ENCODE measurements around the gene KLK14. TPM values are rescaled to one million over a fixed set of nuclear protein-coding genes. Genes with fewer than 3 reads are reported as not detected.

KLK14 gene
- total RNA-seq, 1 experiment from 2014 or later: not detected

DNA sequence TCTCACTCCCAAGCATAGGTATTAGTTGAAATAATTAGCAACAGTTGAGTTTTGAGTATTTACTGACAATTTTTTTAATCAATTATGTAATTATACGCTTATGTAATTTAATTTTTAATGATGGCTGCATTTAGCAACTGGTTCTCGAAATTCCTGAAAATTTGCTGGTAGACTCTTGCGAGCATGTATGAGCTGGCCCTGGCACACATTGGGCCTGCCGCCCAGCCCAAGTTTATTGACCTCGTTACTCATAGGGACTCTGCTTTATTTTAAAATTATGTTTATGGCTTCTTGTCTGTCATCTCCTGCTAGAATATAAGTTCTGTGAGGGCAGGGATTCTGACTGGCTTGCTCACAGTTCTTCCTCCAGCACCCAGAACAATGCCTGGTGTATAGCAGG is 6.7 kb downstream of the KLK14 start:
- H3K36me3 ChIP-seq: no peaks in the 10 kb centered on the region
- H3K4me3 ChIP-seq: no peak overlapping the region
- H3K27me3 ChIP-seq: no peaks in the 10 kb centered on the region
- DNase-seq: peak; percentile 60
- peaks cover 15% of the 10 kb centered on the region for H3K9me3 ChIP-seq

- Histone ChIP-seq H3K36me3 (no peaks in the 10 kb centered on the region), H3K27me3 (no peaks in the 10 kb centered on the region; the same call in 1 of the 2 replicates), H3K9me3 (peaks cover 15% of the 10 kb centered on the region), H3K4me3 (no peak overlapping the region)
- no peak for DNase-seq
These were observed 11.6 kb downstream of the KLK14 start for GRCh38 chr19:51071095-51071405.

GRCh38 chr19:51070334-51071094 is 12.2 kb downstream of the KLK14 start:
- DNase-seq: peak; percentile 39
- Histone ChIP-seq H3K36me3 (no peaks in the 10 kb centered on the region), H3K27me3 (no peaks in the 10 kb centered on the region; the same call in 1 of the 2 replicates), H3K4me3 (no peak overlapping the region), H3K9me3 (peaks cover 15% of the 10 kb centered on the region)

- Histone ChIP-seq H3K27me3 (no peaks in the 10 kb centered on the region; the same call in none of the 2 replicates), H3K4me3 (no peak overlapping the region), H3K36me3 (no peaks in the 10 kb centered on the region), H3K9me3 (no peaks in the 10 kb centered on the region)
- DNase-seq: no peak
These were observed 16.1 kb downstream of the KLK14 start for GRCh38 chr19:51066393-51067186.

- no peaks in the 10 kb centered on the region for H3K9me3 ChIP-seq
- peak overlapping the region; percentile 25 for H3K4me3 ChIP-seq
- DNase-seq: no peak
- H3K27me3 ChIP-seq: peaks cover 5% of the 10 kb centered on the region; the same call in 1 of the 2 replicates
- H3K36me3 ChIP-seq: no peaks in the 10 kb centered on the region
These were observed 17.3 kb downstream of the KLK14 start for GRCh38 chr19:51065221-51065960.

DNA sequence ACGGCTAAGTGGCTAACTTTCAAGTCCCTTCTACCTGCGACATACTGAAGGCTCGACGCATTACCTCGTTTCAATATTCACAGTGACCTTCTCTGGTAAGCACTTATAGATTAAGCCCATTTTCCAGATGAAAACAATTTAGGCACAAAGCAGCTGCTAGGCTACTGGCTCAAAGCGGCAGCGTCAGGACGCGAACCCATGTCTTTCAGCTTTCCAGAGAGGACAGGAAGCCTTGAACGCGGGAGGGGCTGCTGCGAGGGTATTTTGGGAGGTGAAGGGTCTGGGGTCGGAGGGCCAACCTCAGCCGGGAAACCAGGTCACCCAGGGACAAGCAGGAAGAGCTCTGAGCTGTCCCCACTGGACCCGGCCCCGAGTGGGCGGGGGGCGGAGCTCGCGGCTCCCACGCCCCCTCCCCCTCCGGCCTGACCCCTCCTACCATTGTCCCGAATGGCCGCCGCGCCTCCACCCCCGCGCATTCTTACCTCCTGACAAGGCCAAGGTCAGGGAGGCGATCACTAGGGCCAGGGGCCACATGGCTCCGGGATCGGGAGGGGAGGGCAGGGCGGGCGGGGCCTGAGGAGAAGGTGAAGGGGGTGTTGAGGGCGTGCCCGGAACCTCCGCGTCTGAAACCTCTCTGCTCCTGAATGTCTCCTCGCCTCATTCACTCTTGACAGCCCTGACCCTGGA is 18.0 kb downstream of the KLK14 start, which contains the start of gene KLK13:
TSS of gene KLK13 (minus strand) at position 559 of the 687 bp plus-strand sequence. CDS start at position 534, 25 bp downstream.
- Histone ChIP-seq H3K9me3 (no peaks in the 10 kb centered on the region), H3K36me3 (no peaks in the 10 kb centered on the region), H3K4me3 (peak within 1 kb of the TSS; percentile 25), H3K27me3 (peaks cover 10% of the 10 kb centered on the region; the same call in 1 of the 2 replicates)
- peak; percentile 86 for DNase-seq

DNA sequence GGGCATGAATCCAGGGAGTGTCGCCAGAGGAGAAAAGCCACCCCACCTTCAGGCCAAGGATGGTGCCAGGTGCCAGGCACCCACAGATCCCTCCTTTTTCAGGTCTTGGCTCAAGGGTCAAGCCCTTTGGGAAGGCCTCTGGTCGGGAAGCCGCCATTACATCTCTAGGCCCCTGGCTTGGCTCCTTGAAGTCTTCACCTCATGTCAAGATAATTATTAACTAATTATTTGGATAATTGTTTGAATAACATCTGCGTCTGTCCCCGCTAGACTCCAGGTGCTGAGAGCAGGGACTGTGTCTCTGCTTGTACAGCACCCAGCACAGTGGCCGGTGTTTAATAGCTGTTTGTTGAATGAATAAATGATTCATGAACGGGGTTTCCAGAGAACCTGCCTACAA is 19.0 kb downstream of the KLK14 start:
- no peak for DNase-seq
- no peaks in the 10 kb centered on the region for H3K36me3 ChIP-seq
- H3K9me3 ChIP-seq: no peaks in the 10 kb centered on the region
- no peak overlapping the region for H3K4me3 ChIP-seq
- H3K27me3 ChIP-seq: peaks cover 14% of the 10 kb centered on the region

DNA sequence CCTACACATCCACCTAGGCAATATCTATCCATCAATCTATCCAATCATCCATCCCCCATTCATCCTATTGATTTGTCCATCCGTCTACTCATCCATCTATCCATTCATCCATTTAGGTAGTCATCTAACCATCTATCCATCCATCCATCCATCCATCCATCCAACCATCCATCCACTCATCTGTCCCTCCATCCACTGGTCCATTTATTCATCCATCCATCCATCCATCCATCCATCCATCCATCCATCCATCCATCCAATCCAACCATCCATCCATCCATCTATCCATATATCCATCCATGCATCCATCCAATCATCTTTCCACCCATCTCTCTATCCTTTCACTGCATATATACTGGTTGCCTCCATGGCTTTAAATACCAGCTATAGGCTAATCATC is 21.7 kb downstream of the KLK14 start:
- Histone ChIP-seq H3K27me3 (peaks cover 26% of the 10 kb centered on the region), H3K36me3 (no peaks in the 10 kb centered on the region), H3K4me3 (no peak overlapping the region), H3K9me3 (no peaks in the 10 kb centered on the region)
- no peak for DNase-seq

GRCh38 chr19:51060336-51060735 is 22.4 kb downstream of the KLK14 start:
- DNase-seq: no peak
- H3K36me3 ChIP-seq: no peaks in the 10 kb centered on the region

GRCh38 chr19:51059715-51060114 is 23.0 kb downstream of the KLK14 start:
- DNase-seq: no peak
- no peak overlapping the region for H3K4me3 ChIP-seq
- no peaks in the 10 kb centered on the region for H3K36me3 ChIP-seq
- no peaks in the 10 kb centered on the region for H3K9me3 ChIP-seq
- peaks cover 30% of the 10 kb centered on the region for H3K27me3 ChIP-seq

More at GRCh38 chr19:51060336-51060735, 22.4 kb downstream of the KLK14 start:
- Histone ChIP-seq H3K4me3 (no peak overlapping the region), H3K9me3 (no peaks in the 10 kb centered on the region), H3K27me3 (peaks cover 26% of the 10 kb centered on the region)

DNA sequence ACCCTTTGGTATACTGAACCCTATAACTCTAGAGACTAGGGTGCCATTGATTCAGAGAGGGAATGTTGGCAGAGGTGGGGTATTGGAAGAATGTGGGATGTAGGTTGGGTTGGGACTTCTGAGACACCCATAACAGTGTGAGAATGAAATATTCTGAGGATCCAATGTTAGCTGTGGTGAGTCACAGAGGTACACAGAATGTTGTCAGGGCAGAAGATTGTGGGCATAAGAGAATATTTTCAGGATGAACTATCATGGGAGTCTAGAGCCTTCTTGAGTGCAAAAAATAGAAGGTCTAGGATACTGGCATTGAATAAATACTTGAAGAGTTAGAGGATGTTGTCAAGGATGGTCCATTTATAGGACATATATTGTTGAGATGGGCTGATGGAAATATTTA is 26.8 kb downstream of the KLK14 start:
- H3K4me3 ChIP-seq: no peak overlapping the region
- H3K9me3 ChIP-seq: no peaks in the 10 kb centered on the region
- no peak for DNase-seq
- no peaks in the 10 kb centered on the region for H3K36me3 ChIP-seq
- H3K27me3 ChIP-seq: peaks cover 38% of the 10 kb centered on the region

DNA sequence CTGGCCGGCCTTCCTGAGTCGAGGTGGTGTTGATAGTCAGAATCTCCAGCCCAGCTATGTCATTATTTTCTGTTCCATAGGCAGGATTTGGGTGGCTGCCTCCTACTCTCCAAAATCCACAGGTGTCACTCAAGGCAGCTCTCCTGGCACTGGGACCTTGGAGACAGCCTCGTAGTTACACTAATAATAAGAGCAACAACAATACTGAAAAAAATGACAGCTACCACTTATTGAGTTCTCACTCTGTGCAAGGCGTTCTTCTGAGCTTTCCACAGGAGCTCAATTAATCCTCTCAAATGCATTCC is 35.7 kb downstream of the KLK14 start:
- Histone ChIP-seq H3K27me3 (no peaks in the 10 kb centered on the region; the same call in 1 of the 2 replicates), H3K4me3 (no peak overlapping the region), H3K36me3 (no peaks in the 10 kb centered on the region), H3K9me3 (no peaks in the 10 kb centered on the region)
- DNase-seq: no peak

GRCh38 chr19:51044327-51044726 is 38.4 kb downstream of the KLK14 start:
- Histone ChIP-seq H3K36me3 (no peaks in the 10 kb centered on the region), H3K9me3 (no peaks in the 10 kb centered on the region), H3K27me3 (no peaks in the 10 kb centered on the region; the same call in 1 of the 2 replicates), H3K4me3 (no peak overlapping the region)
- no peak for DNase-seq

- no peak overlapping the region for H3K4me3 ChIP-seq
- H3K9me3 ChIP-seq: no peaks in the 10 kb centered on the region
- DNase-seq: no peak
- no peaks in the 10 kb centered on the region; the same call in 1 of the 2 replicates for H3K27me3 ChIP-seq
- H3K36me3 ChIP-seq: no peaks in the 10 kb centered on the region
These were observed 39.2 kb downstream of the KLK14 start for GRCh38 chr19:51043497-51043896.

GRCh38 chr19:51040151-51040550 is 42.5 kb downstream of the KLK14 start:
- H3K27me3 ChIP-seq: peaks cover 4% of the 10 kb centered on the region; the same call in 1 of the 2 replicates
- H3K4me3 ChIP-seq: no peak overlapping the region
- no peaks in the 10 kb centered on the region for H3K9me3 ChIP-seq
- DNase-seq: no peak
- H3K36me3 ChIP-seq: no peaks in the 10 kb centered on the region

DNA sequence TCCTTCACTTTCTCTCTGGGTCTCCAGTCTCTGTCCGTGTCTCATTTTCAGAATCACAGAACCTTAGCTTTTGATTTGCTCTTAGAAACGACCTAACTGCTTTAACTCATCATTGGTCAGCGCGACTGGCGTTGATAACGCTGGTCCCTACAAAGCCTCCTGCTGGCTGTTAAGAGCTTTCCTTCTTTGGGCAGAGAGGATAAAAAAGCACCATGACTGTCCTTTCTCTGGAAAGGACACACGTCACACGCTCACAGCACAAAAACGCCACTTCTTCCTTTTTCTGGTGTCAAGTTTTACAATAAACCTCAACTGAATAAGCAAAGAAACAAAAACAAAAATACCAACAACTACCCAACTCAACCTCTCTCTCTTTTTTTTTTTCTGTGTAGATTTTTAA is 46.2 kb downstream of the KLK14 start:
- Histone ChIP-seq H3K27me3 (peaks cover 6% of the 10 kb centered on the region; the same call in 1 of the 2 replicates), H3K36me3 (no peaks in the 10 kb centered on the region), H3K4me3 (no peak overlapping the region), H3K9me3 (no peaks in the 10 kb centered on the region)
- no peak for DNase-seq

Data from MG63 (cell line).